Lower lobe of right lung (tissue), 2 donors: Measurements from ENCODE around the gene UBE2G2. TPM values are rescaled to one million over a fixed set of nuclear protein-coding genes. Genes with fewer than 3 reads are reported as not detected.

Experiments used
- ATAC-seq, 2 donors: fragments of 200-7000 bp; cut with Tn5 transposase; one replicate each; pipeline ENCODE4 v1.9.1; 2020 to 2022; ENCODE audit warnings: mild to moderate bottlenecking in 2 of 2, moderate library complexity in 2 of 2
- DNase-seq: peaks from one replicate; pipeline ENCODE4 v3.0.0-alpha.2; 2020
- H3K27ac ChIP-seq: fragments of 200-600 bp; one replicate; pipeline ENCODE4 v1.8.0; 2022
- H3K27me3 ChIP-seq: fragments of 200-600 bp; one replicate; pipeline ENCODE4 v1.8.0; 2022; ENCODE audit warnings: low read depth
- H3K36me3 ChIP-seq: fragments of 200-600 bp; one replicate; pipeline ENCODE4 v1.8.0; 2022; ENCODE audit warnings: mild to moderate bottlenecking
- H3K4me1 ChIP-seq: fragments of 200-600 bp; one replicate; pipeline ENCODE4 v1.8.0; 2022
- H3K4me3 ChIP-seq: fragments of 200-600 bp; one replicate; pipeline ENCODE4 v1.8.0; 2022; ENCODE audit warnings: mild to moderate bottlenecking
- H3K9me3 ChIP-seq: fragments of 200-600 bp; one replicate; pipeline ENCODE4 v1.8.0; 2022
- CTCF ChIP-seq: fragments of 200-600 bp; IDR thresholded peaks from one replicate; pipeline ENCODE4 v1.8.0; 2022; ENCODE audit warnings: antibody characterized with exemption, mild to moderate bottlenecking
- intact Hi-C: fragments of 100-400 bp; cut with DNase I; formaldehyde crosslinking; loops from one replicate; pipeline ENCODE4 v1.11.0; 2022
- total RNA-seq: library from RNA; stranded (reverse); fragmentation: NEBNext Ultra II Directional; extraction: Animal tissue kit (Norgen Biotek cat#: 25700); gene quantifications from one replicate; pipeline ENCODE4 v1.2.1, GENCODE V29; 2021
- donor health status: DM: no; HTN: yes; CAD: no; lungs with severe emphysema.

Gene UBE2G2
- total RNA-seq, 1 donor from 2014 or later = 76.9 TPM

GRCh38 chr21:44763451-44764318 is 37.9 kb downstream of the UBE2G2 start:
- DNase-seq = no peak
- Histone ChIP-seq H3K4me1 (no peaks in the 10 kb centered on the region), H3K9me3 (no peaks in the 10 kb centered on the region), H3K36me3 (peaks cover 5% of the 10 kb centered on the region), H3K27me3 (no peaks in the 10 kb centered on the region), H3K27ac (no peak overlapping the region), H3K4me3 (no peak overlapping the region)
- ATAC-seq = no peak
- intact Hi-C loops = no loop called here
- no peak for TF ChIP-seq CTCF

- H3K4me3 ChIP-seq = no peak overlapping the region
- ATAC-seq (no peak), DNase-seq (no peak)
- no peaks in the 10 kb centered on the region for H3K27me3 ChIP-seq
- no peaks in the 10 kb centered on the region for H3K4me1 ChIP-seq
- no peak for TF ChIP-seq CTCF
- intact Hi-C loops = no loop called here
- H3K9me3 ChIP-seq = no peaks in the 10 kb centered on the region
- H3K27ac ChIP-seq = no peak overlapping the region
- H3K36me3 ChIP-seq = no peaks in the 10 kb centered on the region
Measured at GRCh38 chr21:44763050-44763378, 38.6 kb downstream of the UBE2G2 start.

- no peaks in the 10 kb centered on the region for H3K9me3 ChIP-seq
- no peaks in the 10 kb centered on the region for H3K27me3 ChIP-seq
- no peaks in the 10 kb centered on the region for H3K4me1 ChIP-seq
- ATAC-seq = no peak
- H3K36me3 ChIP-seq = no peaks in the 10 kb centered on the region
- no peak for TF ChIP-seq CTCF
- no peak overlapping the region for H3K27ac ChIP-seq
- H3K4me3 ChIP-seq = no peak overlapping the region
- no peak for DNase-seq
- intact Hi-C loops = no loop called here
Measured at GRCh38 chr21:44762221-44763049, 39.2 kb downstream of the UBE2G2 start.

- DNase-seq (no peak), ATAC-seq (no peak)
- TF ChIP-seq CTCF = no peak
Measured at GRCh38 chr21:44761747-44762208, 39.8 kb downstream of the UBE2G2 start.

GRCh38 chr21:44761011-44761729 is 40.5 kb downstream of the UBE2G2 start:
- no peaks in the 10 kb centered on the region for H3K27me3 ChIP-seq
- intact Hi-C loops = no loop called here
- TF ChIP-seq CTCF = peak; percentile 30
- no peak for ATAC-seq
- H3K4me1 ChIP-seq = no peaks in the 10 kb centered on the region
- H3K4me3 ChIP-seq = no peak overlapping the region
- H3K27ac ChIP-seq = no peak overlapping the region
- H3K36me3 ChIP-seq = no peaks in the 10 kb centered on the region
- H3K9me3 ChIP-seq = no peaks in the 10 kb centered on the region
- DNase-seq = no peak

More at GRCh38 chr21:44761747-44762208, 39.8 kb downstream of the UBE2G2 start:
- no peak overlapping the region for H3K4me3 ChIP-seq
- intact Hi-C loops = no loop called here
- H3K36me3 ChIP-seq = no peaks in the 10 kb centered on the region
- H3K4me1 ChIP-seq = no peaks in the 10 kb centered on the region
- H3K27me3 ChIP-seq = no peaks in the 10 kb centered on the region
- no peaks in the 10 kb centered on the region for H3K9me3 ChIP-seq
- H3K27ac ChIP-seq = no peak overlapping the region
